ENCODE results near the gene ANKRD31.
"Not testable (repeated sequence)": the region's sequence is repeated elsewhere in the genome, so short reads cannot be mapped to it uniquely, and the experiment has no call there.

Gene ANKRD31

DNA sequence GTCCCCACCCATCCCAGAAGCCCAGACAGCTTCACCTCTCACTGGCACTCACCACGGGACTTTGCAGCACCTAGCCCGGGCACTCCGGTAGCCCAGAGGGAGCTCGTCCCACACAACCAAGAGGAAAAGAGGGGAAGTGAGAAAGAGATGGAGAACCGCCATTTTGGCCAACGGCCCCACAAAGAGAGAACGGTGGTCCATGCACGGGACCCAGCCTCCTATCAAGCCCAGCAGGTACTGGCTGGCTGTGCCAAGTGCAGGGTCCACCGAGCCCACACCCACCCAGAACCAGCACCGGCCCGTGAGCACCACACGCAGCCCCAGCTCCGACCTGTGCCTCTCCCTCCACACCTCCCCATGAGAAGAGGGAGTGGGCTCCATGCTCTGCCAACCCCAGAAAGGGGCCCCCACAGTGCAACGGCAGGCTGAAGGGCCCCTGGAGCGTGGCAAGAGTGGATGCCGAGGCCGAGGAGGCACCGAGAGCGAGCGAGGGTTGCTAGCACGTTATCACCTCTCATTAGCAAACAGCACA lies 105.8 kb downstream of the ANKRD31 start:
- DNase-seq, result no peak

DNA sequence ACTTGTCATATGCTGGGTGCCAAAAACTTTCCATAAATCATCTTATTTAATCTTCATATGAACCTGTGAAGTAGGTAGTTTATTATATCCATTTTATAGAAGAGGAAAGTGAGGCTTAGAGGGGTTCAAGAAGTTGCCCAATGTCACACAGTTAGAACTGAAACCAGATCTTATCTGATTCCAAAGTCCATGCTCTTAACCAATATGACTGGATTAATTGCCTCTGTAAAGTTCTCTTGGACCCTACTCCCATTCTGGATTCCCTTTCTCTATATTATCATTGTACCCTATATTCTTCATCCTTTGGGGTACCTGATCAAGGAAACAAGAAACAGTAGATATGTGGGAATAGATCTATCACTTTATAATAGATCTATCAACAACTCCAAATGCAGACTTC lies 119.8 kb downstream of the ANKRD31 start:
- DNase-seq, result no peak

DNA sequence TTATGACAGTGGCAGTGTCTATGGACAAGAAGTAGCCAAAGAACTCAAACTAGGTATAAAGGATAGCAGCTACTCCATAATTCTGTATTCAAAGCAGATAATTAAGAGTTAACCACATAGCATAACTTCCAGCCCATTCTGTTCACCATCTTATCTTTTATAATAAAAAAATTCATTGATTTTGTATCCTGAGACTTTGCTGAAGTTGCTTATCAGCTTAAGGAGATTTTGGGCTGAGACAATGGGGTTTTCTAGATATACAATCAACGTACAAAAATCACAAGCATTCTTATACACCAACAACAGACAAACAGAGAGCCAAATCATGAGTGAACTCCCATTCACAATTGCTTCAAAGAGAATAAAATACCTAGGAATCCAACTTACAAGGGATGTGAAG lies 122.4 kb downstream of the ANKRD31 start:
- DNase-seq, result not testable (repeated sequence)

GRCh38 chr5:75113354-75114113 lies 123.1 kb downstream of the ANKRD31 start:
- DNase-seq, result no peak

- DNase-seq, result no peak
Measured at GRCh38 chr5:75108931-75109596, 127.6 kb downstream of the ANKRD31 start.

- DNase-seq, result no peak
Measured at GRCh38 chr5:75108515-75108914, 128.2 kb downstream of the ANKRD31 start.

GRCh38 chr5:75095956-75096355 lies 140.7 kb downstream of the ANKRD31 start:
- not testable (repeated sequence) for DNase-seq

DNA sequence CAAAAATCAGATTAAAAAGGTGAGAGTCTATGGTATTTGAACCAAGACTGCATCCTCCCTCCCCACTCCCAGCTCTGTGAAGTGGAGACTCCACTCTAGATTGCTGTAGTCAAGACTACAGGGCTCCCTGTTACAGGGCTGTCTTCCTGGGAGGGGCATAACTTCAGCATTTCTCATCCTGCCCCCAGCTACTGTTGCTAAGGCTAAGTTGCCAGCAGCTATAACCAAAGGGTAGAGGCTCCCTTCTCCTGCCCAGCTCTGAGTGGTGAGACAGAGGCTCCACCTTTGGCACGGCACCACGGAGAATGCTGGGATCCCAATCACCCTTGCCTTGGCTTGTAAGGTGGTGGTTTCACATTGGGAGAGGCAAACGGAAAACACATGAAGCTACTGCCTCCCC lies 145.1 kb downstream of the ANKRD31 start:
- no peak for DNase-seq

DNA sequence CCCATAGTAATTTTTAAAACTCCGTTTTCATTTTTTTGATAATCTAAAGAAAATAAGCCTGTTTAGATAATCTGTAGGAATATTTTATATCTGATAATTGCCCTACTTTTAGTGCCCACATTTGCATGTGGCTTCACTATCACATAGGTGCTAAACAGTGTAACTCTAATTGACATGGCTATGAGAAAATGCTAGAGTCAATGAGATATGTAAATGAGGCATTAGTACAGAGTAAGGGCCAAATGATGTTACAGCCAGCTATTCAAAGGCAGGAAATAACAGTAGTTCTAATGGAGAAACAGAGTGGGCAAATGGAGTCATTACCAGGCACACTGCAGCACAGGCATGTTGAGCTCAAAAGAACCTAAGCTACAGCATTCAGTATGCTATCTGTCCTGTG lies 147.0 kb downstream of the ANKRD31 start:
- DNase-seq, result no peak

- no peak for DNase-seq
Measured at GRCh38 chr5:75089137-75089536, 147.5 kb downstream of the ANKRD31 start.

DNA sequence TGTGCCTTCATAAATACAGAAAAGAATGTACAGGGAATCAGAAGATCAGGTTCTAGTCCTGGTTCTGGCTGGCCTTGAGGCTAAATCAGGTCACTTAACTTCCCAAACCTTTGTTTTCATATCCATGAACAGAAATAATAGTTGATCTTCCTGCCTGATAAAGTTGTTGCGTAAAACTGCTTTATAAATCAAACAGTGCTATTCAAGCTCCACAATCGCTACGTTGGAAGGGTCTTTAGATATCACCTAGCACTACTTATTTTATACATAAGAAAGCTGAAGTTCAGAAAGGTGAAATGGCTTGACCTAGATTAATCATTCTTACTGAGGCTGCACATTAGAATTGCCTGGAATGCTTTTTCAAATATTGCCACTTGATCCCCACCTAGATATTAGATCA lies 148.0 kb downstream of the ANKRD31 start:
- DNase-seq, result no peak

DNA sequence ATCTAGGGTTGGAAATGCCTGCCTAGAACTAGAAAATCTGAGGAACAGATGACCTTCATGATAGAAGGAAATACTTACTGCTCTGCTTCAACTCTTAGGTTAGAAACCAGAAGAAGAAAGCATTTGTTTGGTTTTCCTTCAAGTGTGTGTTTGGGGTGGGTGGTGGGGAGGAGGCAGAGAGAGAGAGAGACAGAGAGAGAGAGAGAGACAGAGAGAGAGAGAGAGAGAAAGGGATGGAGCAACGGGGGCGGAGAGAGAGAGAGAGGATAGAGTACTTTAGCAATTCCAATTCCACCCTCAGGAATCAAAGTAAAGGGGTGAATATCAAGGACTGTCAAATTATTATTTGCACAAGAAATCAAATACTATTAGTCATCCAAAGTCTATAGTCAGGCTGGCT lies 155.2 kb downstream of the ANKRD31 start:
- no peak for DNase-seq

DNA sequence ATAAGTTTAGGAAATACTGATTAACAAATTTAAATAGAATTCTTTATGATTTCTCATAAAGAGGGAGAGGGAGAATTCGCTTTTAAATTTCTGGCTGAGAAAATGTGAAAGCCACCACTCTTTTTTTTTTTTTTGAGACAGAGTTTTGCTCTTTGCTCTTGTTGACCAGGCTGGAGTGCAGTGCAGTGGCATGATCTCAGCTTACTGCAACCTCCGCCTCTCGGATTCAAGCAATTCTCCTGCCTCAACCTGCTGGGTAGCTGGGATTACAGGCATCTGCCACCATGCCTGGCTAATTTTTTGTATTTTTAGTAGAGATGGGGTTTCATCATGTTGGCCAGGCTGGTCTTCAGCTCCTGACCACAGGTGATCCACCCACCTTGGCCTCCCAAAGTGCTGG lies 157.3 kb downstream of the ANKRD31 start:
- DNase-seq, result not testable (repeated sequence)

GRCh38 chr5:75078027-75078426 lies 158.7 kb downstream of the ANKRD31 start:
- DNase-seq, result no peak

- no peak for DNase-seq
Measured at GRCh38 chr5:75072061-75072460, 164.6 kb downstream of the ANKRD31 start.

DNA sequence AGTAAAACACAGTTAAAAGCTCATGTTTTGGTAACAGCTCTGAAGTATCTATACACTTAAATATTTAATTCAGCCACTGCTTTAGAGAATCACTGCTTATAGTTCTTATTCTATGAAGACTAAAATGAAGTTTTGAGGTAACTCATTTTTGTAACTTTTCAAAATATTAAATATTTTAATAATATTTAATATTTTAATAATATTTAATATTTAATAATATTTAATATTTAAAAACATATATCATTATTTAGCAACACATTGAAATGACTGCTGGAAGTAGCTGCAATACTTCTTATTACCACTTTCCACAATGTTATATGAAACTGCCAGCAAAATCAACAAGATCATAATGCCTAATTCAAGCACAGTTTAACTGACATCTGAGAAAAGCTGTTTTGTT lies 165.6 kb downstream of the ANKRD31 start:
- no peak for DNase-seq

DNA sequence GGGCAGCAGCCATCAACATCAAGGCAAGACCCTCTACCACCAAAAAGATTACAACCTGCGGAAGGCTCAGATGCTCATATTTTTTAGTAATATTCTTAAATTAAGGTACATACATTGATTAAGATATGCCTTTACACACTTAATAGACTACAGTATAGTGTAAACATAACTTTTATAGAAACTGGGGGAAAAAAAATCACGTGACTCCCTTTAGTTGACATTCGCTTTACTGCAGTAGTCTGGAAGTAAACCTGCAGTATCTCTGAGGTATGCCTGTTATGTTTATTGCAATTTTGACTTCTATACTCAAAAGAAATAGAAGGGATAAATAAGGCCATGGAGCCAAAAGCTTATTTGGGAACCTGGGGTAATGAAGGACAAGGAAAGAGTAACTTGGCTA lies 169.2 kb downstream of the ANKRD31 start:
- DNase-seq, result no peak

DNA sequence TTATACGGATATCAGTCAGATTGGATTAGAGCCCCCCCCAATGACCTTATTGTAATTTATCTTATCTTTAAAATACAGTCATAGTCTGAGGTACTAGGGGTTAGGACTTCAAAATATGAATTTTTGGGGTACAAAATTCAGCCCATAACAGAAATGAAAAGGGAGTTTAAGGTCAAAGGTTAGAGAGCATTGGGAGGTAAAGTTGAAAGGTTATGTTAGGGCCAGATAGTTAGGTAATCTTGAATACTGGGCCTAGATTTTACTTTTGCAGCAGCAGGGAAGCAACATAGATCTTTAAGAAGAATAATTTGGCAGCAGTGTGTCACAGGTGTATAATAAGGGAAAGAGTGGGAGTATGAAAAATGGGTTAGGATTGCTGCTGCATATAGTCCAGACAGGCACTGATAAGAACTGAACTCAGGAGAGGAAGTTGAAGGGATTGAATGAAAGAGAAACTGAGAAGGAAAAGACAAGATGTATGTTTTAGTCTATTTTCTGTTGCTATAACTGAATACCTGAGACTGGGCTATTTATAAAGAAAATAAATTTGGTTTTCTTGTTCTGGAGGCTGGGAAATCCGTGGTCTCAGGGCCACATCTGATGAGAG lies 173.7 kb downstream of the ANKRD31 start:
- no peak for DNase-seq

- peak; percentile 69 for DNase-seq
Measured at GRCh38 chr5:75059912-75060545, 176.6 kb downstream of the ANKRD31 start.

GRCh38 chr5:75058986-75059535 lies 177.6 kb downstream of the ANKRD31 start:
- no peak for DNase-seq

- no peak for DNase-seq
Measured at GRCh38 chr5:75057561-75057960, 179.1 kb downstream of the ANKRD31 start.

- DNase-seq, result no peak
Measured at GRCh38 chr5:75055727-75056144, 180.9 kb downstream of the ANKRD31 start.

All from CD4-positive, alpha-beta T cell treated with Interleukin-15 for 1 hour (primary cell).